Hematopoietic multipotent progenitor cell (in vitro differentiated cells): Measurements from ENCODE around the gene KIRREL1. TPM values are rescaled to one million over a fixed set of nuclear protein-coding genes. Genes with fewer than 3 reads are reported as not detected.

Source experiments
- DNase-seq, 3 donors: peaks; one replicate each; pipeline ENCODE4 v3.0.0-alpha.2; 2011 to 2015; ENCODE audit warnings: low read depth in 2 of 3, low spot score in 2 of 3
- total RNA-seq: library from RNA; depleted of rRNA; stranded (reverse); fragments of >200 nt; gene quantifications from one replicate; pipeline ENCODE4 v1.2.3, GENCODE V29; 2012

Gene KIRREL1
- total RNA-seq, 1 donor, result 0.54 TPM

DNA sequence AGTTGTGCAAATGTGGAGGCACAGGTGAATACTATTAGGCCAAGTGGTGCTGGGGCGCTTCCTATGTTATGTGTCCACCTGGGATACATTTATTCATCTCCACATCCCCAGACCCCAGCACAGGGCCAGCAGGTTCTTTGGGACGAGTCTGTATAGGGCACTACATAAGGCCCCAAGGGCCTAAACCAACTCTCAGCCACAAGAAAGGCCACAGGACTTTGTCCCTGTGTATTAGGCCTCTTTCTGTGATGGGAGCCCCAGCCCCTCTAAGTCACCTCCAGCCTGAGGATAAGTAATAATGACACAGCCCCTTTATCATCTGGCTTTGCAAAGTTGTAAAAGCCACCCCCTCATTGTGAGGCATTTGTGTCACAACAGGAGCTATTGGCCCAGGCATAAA, 108.0 kb downstream of the KIRREL1 start:
- DNase-seq, result no peak

DNA sequence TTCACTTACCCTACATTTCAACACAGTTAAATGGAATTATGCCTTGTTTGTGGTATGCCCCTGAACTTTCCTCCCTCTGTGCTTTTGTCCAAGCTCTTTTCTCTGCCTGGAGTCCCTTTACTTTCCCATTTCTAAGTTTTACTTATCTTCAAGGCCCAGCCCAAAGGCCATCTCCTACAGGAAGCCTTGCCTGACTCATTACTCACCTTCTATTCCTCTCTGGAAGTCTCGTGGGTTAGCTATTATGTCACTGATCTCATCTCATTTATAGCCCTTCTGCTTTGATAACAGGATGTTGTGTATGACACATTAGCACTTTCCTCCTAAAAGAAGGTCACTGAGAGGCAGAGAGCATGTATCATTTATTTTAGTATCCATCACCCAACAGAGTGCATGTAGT, 108.5 kb downstream of the KIRREL1 start:
- no peak for DNase-seq

DNA sequence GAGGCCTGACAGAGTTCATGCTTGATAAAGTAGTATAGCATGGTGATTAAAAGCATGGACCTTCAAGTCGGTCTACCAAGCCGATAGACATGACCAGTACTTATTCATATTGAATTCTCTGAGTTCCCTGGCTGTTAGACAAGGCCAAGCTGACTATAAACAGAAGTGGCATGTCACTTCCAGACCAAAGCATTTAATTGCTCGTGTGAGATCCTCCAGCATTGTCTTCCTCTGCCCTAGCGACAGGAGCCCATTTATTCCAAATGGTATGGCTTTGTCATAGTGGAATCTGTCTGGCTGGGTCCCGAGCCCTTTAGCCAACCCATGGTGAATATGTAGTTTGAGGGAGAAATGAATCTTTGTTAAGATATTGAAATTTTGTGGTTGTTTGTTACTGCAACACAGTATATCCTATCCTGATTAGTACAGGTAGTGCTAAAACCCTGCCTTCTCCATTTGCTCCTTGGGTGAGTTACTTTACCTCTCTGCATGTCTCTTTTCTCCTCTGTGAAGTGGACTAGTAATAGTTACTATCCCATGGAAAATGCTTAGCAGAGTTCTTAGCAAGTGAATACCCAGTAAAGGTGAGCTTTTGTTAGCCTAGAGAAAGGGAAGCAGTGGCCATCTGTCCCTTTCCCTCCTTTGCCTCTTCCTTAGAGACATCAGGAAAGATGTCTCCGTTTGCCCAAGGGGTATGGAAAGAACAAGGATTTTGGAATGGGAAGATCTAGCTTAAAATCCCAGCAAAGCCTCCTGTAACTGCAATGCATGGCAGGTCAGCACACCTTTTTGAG, 109.6 kb downstream of the KIRREL1 start:
- DNase-seq, result no peak

DNA sequence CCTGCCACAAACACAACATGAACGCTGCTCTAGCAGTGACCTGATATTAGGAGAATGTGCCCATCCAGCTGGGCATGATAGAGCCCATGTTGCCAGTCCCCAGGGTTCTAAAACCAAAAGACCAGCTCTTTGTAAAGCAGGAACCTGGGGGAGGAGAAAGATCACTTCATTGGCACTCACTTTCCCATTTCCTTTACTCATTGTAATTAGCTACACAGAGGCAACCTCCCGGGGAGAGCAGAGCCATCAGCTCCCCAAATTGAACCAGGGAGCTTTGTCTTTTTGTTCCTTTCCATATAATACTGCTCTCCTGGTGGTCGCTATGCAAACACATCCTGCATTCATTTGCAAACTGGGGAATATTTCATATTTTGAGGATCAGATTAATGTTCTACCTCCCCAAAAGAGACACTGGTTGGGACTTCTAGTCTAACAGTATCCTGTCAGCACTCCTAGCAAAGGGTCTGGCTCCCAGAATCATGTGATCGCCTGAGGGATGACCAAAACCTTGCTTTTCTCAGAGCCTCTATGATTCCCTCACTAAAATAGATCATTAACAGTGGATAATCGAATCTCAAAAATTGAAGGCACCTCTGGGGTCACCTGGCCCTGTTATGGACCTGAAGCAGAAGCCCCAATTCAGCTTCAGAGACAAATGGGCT, 110.5 kb downstream of the KIRREL1 start:
- no peak for DNase-seq

DNA sequence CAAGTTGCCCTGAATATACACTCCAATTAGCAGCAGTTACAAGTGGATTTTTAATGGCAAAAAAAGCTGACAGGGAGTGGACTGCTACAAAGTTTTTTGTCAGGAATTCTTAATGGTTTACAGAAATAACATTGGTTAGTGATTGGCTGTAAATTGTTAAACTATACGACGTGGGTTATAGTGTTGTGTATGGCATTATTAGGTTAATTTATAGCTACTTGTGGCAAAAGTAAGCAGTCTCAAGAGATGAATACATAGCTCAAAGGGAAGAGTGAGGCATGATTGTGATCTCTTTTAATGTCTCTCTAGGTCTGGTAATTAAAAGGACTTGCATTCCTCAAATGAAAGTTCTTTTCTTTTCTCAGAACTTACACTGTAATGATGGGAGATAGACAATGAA, 111.4 kb downstream of the KIRREL1 start:
- DNase-seq, result no peak

DNA sequence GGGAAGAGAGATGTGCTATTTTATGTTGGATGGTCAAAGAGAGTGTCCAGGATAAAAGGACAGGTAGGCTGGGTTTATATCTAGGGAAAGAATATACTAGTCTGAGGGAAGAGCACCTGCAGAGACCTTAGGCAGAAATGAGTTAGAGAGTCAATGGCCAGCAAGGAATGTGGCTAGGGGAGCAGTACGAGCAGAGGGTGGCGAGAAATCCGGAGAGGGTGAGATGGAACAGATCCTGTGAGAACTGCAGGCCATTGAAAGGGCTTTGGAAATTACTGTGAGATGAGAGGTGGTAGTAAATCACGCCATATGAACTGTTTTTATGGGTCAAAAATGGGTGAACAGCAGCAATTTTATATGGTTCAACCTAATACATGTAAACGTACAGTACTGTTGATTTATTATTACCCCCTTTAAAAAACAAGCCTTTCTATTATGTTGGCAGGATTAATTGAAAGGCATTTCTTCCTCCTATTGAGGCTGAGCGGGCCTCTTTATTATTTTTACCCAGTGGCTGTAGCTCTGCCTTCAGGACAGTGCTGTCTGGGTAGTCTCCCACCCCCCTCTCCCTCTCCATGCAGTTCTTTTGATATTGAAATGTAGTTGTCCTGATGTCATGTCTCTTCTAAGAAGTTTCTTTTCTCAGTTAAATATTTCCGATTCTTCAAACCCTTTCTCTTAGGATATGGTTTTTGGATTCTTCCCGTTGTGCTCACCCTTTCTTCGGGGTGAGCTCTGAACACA, 112.1 kb downstream of the KIRREL1 start:
- no peak for DNase-seq

DNA sequence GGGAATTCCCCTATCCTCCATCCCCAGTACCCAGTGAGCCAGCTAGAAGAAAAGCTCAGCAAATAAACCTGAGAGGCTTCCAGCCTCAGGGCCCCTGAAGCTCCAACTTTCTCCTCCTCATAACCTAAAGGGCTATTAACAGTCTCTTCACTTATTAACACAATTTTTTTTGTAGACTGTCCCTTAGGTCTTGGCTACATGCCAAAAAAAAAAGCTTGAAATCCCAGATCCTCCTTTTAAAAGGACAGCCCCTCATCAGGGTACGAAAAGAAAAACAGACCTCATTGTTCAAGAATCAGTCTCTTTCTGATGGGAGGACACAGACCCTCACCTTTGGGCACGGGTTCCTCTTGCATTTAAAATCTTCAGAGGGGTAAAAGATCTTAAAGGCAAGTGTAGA, 114.5 kb downstream of the KIRREL1 start:
- DNase-seq, result no peak

DNA sequence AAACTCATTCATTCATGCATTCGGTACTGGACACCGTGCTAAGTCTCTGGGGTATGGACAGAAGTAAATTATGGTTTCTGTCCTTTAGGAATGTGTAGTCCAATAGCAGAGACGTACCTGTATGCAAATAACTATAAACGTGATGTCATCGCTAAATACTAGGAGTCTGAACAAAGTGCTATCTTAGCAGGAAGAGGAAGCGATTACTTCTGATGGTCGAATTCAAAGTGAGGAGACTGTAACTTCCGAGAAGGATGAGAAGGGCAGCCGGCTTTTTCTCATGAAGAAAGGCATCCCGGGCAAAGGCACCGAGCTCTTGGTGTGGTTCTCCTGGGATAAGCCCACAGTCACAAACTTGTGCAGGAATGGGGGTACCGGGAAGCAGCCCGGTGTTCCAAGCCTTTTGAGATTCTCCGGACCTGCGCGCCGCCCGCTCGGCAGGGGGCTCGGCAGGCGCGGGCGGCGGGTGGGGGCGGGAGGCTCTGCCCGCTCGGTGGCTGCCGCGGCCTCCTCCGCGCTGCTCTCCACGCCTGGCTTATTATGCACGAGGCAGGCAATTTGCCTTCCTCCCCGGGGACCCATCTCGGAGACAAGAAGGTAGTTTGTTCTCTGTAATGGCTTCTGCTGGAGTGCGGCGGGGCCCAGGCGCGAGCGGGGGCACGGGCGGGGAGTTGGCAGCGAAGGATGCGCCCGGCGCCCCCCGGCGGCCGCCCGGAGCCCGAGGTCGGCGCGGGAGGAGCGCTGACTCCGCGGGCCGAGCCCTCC, 119.7 kb downstream of the KIRREL1 start:
- peak in 2 of 3 donors; percentile 56 to 61 for DNase-seq

DNA sequence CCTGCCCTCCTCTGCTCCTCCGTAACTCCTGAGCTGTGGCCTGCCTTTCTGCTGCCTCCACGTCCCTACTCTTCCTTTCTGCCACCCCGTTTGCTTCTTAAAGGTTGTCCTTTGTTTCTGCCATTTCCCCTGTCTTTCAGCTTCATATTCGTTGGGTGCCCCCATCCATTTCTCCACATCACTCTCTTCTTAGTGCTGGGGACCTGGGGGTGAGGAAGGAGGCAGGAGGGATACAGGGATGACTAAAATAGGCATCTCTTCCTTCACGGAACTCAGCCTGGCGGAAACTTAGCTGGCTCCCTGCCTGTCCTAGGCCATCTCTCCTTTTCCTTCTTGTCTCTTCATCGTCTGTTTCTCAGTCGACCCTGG, 120.3 kb downstream of the KIRREL1 start:
- no peak for DNase-seq

DNA sequence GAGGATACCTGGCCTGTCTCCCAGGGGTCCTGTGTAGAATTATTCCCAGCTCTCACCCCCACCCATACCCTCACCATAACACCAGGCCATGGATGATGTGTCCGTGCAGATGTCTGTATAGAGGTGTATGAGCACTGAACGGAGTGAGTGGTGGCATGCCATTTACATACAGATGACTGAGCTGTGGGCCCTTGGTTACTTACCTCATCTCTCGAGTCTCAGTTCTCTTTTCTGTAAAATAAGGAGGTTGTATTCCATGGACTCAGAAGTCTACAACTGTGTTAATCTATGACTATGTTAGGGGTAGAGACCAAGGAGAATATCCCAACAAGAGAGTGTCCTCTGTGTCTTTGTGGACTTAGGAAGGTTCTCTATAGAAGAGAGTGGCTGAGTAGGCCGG, 121.7 kb downstream of the KIRREL1 start:
- no peak for DNase-seq

DNA sequence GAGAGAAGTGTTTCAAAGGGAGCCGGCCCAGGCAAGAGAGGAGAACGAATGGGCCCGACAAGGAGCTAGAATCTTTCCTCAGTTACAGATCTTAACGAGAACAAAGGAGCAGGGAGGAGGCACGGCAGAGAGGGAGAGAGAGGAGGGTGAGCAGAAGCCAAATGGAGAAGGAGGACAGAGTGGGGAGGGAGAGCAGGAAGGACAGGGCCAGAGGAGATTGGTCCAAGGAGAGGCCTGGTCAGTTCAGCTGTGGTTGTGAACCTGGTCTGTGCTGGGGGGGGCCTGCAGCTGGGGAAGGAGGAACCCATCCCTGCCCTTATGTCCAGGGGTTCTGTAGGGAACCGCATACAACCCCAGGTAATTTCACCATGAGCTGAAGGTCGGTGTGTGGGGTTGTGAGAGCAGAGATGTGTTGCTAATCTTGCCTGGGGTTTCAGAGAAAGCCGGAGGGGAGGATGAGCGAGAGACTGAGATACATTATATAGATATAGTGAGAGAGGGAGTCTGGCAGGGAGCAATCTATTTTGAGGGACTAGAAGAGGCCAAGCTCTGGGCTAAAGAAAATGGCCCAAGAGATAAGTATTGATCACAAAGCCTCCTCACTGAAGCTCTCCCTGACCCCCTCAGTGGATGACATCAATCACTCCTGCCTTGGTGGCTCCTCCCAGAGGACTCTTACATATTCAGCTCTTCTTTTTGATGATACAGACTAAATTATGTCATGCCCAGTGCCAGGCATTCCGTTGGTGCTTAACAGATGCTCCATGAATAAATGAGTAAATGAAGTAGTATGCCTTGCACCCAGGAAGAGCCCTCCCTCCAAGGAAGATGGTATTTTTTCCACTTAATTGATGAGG, 123.1 kb downstream of the KIRREL1 start:
- no peak for DNase-seq

DNA sequence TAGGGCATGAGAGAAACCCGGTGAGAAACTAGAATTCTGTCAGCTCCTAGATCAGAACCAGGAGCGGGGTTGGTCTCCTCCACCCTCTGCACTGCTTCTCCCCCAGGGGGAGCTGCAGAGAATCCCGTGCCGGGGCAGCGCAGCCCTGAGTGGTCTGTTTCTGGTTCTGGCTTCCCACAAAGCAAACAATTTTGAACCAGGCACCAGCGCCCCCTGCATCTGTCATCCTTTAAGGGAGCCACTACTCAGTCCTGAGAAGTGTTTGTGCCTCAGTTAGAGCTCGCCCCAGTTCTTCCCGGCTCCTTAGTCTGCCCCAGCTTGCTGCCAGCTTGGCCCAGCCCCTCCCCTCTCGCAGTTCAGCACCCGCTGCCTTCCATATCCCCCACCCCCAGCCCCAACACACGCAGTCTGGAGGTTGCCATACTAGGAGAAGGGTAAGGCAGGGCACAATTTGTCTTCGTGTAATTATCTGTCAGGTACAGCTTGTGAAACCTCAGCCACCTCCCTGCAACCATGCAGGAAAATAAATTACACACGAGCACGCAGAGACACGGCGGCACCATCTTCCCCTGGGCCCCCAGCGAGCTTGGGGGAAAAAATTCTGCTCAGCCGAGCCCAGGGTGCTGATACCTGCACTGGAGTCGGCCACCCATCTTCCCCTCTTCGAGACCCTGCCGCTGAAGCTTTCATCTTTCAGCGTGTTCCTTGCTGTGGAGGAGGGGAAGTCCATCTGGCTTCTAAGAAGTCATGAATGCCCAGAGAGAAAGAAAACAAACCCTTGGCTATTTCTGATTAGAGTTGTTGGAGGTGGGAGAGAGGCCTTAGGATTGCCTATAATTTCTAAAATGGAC, 124.6 kb downstream of the KIRREL1 start:
- peak in 2 of 3 donors; percentile 42 to 79 for DNase-seq

DNA sequence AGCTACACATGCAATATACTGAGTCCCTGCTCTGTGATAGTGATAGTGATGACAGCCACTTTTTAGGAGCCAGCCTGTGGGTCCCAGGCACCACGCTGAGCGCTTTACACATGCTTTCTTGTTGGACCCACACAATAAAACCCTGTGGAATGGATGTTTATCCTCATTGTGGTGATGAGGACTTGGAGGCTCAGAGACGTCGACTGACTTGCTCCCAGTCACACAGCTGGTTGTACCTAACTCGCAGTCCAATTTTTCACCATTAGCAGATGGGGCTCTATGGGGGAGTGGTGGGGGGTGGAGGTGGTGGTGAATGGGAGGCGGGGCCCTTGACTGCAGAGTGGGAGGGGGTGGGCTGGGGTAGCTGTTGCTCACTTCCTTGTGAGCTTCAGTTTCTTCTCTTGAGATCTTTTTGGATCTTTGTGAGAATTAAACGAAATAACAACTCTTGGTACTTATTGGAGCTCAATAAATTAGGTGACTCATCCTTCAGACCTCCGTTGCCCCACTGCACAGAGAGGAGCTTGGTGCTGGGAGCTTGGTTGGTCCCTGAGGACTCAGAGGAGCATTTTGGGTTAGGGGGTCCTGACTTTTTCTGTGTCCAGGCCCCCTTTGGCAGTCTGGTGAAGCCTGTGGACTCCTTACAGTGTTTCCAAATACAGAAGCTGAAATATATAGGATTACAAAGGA, 125.4 kb downstream of the KIRREL1 start:
- no peak for DNase-seq

DNA sequence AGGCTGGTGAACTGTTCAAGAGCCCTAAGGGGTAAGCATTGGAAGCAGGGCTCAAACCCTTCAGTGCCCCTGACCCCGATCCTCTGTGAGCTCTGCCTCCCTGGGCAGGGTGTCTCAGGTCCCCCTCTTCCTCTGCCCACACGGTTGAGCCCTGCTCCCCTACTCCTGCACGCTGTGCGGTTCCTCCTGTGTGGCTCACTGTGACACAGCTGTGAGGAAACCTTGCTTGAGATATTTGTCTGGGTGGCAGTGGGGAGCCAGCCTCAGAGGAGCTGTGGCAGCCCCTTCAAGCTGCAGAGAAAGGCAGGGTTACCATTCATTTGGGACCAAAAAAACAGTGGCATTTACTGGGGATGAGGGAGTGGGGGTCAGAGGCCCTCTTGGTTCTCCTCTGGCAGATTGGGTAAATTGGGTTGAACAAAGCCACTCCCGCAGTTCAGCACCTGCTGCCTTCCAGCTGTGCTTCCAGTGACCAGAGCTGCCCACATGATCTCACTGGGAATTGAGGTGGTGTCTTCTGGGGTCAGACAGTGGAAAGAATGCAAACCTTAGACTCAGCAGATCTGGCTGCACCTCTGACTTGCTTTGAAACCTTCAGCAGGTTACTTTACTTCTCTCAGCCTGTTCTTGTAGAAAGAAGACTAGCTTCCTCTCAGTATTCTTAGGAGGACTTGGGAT, 126.7 kb downstream of the KIRREL1 start:
- DNase-seq, result no peak

DNA sequence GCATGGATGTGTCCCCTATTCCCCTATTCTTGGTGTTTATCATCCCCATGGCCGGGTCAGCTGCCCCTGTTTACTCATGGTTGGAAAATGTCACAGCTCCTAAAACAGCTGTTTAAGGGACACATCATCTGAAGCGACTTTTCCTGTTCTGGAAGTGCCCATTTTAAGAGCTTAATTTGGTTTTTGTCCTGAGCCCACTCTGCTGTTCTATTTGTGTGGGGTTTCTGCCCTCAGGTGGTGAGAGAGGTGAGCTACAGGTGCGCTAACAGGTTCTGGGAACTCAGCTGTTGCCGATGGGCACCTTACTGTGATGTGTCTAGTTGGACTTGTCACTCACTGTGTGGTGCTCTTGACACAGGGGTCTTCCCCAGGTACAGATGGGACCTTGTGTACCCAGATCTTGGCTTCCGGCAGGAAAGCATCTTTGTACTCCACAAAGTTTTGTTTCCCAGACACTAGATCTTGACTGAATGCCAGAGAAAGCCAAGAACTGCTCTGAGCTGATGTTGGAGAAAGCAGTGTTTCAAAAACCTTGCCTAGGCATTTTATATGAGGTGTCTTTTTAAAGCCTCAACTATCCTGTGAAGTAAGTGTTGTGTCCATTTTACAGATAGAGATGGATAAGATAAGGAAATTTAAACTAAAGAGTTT, 128.3 kb downstream of the KIRREL1 start:
- DNase-seq, result peak in 2 of 3 donors; percentile 37 to 76

DNA sequence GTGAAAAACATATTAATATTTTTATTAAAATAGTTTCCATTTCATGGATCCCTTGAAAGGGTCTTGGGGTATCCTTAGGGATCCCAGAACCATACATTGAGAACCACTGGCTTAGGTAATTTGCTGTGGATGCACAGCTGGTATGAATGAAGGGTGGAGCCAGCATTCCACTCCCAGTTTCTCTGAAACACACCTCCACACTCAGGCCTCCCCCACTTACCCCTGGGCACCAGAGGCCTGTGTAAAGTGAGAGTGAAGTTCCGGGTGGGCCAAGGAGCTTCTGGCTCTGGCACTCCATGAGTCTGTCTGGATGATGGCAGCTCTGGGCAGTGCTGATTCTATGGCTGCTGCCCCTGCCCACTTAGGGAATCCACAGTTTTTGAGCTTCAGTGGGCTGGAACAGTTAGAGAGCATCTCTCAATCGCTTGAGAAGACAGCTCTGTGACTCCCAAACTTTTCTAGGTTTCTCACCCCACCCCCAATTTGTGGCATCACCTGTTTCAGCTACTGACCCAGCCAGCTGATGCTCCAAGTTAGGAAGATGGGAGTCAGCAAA, 129.5 kb downstream of the KIRREL1 start:
- DNase-seq, result no peak

DNA sequence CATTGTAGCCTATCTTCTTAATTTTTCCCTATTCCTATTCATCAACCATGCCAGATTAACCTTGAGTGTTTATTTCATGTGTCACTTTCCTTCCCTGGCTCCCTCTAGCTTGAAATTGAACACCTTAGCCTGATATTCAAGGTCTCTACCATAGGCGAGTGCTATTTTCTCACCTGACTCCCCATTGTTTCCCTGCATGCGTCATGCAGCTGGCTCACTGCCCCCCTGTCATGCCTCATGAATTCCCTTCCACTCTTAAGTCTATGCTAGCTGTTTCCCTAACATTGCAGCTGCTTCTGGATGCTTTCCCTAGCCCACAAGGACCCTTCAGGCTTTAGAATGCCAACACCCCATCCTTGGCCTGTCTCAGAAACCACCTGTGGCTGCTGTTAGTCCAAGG, 130.6 kb downstream of the KIRREL1 start:
- no peak for DNase-seq
